Glutamatergic neuron (in vitro differentiated cells): ENCODE results near the gene CASQ2. TPM values are rescaled to one million over a fixed set of nuclear protein-coding genes. Genes with fewer than 3 reads are reported as not detected.

Experiments
- DNase-seq: peaks from one replicate; pipeline ENCODE4 v3.0.0; 2022
- H3K27ac Mint-ChIP-seq: one replicate; pipeline ENCODE4 v1.8.0; 2020; ENCODE audit warnings: mild to moderate bottlenecking, mixed read lengths, inconsistent platforms; ENCODE audit not compliant: unreplicated experiment
- H3K27me3 Mint-ChIP-seq: one replicate; pipeline ENCODE4 v1.8.0; 2020; ENCODE audit warnings: mild to moderate bottlenecking, moderate library complexity, mixed read lengths, inconsistent platforms; ENCODE audit not compliant: unreplicated experiment
- H3K36me3 Mint-ChIP-seq: one replicate; pipeline ENCODE4 v1.8.0; 2020; ENCODE audit warnings: mild to moderate bottlenecking, mixed read lengths, inconsistent platforms; ENCODE audit not compliant: unreplicated experiment
- H3K4me1 Mint-ChIP-seq: one replicate; pipeline ENCODE4 v1.8.0; 2020; ENCODE audit warnings: mild to moderate bottlenecking, low read depth, mixed read lengths, inconsistent platforms; ENCODE audit not compliant: unreplicated experiment
- H3K4me3 Mint-ChIP-seq: one replicate; pipeline ENCODE4 v1.8.0; 2020; ENCODE audit warnings: mild to moderate bottlenecking, mixed read lengths, inconsistent platforms; ENCODE audit not compliant: unreplicated experiment
- H3K9me3 Mint-ChIP-seq: one replicate; pipeline ENCODE4 v1.8.0; 2020; ENCODE audit warnings: mild to moderate bottlenecking, moderate library complexity, mixed read lengths, inconsistent platforms; ENCODE audit not compliant: unreplicated experiment
- long read RNA-seq: library from polyadenylated mRNA; unstranded; transcript quantifications from one replicate; pipeline ENCODE4 v2.0.0, GENCODE V29; 2020; ENCODE audit not compliant: unreplicated experiment
- total RNA-seq: library from RNA; stranded (reverse); fragmentation: NEBNext Ultra II Directional; extraction: Animal tissue kit (Norgen Biotek cat#: 25700); gene quantifications from one replicate; pipeline ENCODE4 v1.2.1, GENCODE V29; 2021; ENCODE audit not compliant: unreplicated experiment
- TF ChIP-seq, protein P1 (sequence below): fragments of 200-600 bp; sonication (generic); IDR thresholded peaks from one replicate; pipeline ENCODE4 v1.5.0; 2021; ENCODE audit not compliant: partially characterized antibody, unreplicated experiment

Gene CASQ2
- not detected for total RNA-seq
- long read RNA-seq = 0 reads

DNA sequence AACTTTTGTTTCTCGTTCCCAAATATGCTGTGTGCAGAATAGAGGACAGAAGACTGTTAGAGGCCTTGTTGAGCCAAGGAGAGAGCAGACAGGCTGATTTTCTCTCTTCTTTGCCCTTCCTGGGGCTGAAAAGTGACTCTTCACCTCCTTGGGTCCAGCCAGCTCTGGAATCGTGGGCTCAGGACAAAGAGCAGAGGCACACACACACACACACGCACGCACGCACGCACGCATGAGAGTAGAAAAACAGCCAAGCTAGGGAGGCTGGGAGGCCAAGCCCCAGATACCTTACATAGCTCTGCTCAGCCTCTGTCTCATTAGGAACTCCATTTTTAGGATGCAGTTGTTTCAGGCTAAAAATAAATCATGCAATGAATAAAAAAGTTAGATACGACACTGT, at the start of gene CASQ2:
TSS of gene CASQ2 (minus strand) at position 166 of the 400 bp plus-strand sequence. CDS start 173 bp downstream, outside the sequence.
- Mint-ChIP-seq H3K4me3 (no peak within 1 kb of the TSS), H3K9me3 (peaks cover 1% of the 10 kb centered on the region), H3K4me1 (peaks cover 24% of the 10 kb centered on the region), H3K36me3 (no peaks in the 10 kb centered on the region), H3K27me3 (peaks cover 5% of the 10 kb centered on the region), H3K27ac (peak within 1 kb of the TSS; percentile 4)
- TF ChIP-seq, protein P1, sequence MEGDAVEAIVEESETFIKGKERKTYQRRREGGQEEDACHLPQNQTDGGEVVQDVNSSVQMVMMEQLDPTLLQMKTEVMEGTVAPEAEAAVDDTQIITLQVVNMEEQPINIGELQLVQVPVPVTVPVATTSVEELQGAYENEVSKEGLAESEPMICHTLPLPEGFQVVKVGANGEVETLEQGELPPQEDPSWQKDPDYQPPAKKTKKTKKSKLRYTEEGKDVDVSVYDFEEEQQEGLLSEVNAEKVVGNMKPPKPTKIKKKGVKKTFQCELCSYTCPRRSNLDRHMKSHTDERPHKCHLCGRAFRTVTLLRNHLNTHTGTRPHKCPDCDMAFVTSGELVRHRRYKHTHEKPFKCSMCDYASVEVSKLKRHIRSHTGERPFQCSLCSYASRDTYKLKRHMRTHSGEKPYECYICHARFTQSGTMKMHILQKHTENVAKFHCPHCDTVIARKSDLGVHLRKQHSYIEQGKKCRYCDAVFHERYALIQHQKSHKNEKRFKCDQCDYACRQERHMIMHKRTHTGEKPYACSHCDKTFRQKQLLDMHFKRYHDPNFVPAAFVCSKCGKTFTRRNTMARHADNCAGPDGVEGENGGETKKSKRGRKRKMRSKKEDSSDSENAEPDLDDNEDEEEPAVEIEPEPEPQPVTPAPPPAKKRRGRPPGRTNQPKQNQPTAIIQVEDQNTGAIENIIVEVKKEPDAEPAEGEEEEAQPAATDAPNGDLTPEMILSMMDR = no peak
- no peak for DNase-seq

DNA sequence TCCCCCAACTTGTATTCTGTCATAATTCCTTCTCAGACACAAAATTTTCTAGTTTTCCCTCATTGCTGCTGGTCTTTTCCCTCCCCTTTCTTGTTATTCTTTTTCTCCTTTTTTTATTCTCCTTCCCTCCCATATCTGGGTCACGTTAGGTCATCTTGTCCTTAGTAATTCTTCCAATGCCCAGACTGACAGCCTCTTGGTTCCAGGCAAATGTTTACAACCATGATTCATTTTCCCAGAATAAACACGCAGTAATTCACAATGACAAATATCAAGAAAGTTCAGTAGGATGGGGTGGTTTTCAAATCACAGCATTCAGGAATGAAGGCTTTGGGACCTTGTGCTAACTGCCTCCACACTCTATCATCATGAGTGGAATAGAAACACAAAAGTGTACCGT, 47.2 kb upstream of the CASQ2 start:
- Mint-ChIP-seq H3K4me3 (no peak overlapping the region), H3K36me3 (no peaks in the 10 kb centered on the region), H3K27me3 (peaks cover 6% of the 10 kb centered on the region)

DNA sequence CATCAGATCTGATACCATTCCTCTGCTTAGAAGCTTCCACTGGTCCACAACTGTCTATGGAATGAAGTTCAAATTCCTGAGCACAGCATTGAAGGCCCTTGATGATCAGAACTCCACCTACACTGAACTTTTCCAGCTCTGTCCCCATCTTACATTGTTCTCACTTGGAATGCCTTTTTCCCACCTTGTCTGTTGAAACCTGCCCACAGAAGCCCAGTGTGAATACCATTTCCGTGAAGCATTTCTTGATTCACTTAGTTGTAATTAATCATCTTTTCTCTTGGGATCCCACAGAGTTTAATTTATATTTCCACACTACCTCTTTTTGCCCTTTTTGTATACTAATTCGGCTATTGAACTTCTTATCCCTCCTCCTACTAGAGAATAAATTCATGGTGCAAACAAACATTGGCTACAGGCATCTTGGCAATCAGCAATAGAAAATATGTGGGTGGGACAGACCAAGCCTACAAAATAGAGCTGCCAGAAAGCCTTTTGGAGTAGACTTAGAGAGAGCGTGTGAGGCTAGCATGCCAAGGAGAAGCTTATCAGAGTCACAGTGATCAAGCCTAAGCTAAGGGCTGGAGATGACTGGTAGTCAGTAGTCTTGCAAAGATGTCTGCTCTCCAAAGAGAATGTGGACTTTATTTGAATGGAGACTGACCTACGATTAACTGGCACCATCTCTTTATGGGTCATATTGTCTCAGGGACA, 46.3 kb upstream of the CASQ2 start:
- Mint-ChIP-seq H3K27ac (no peak overlapping the region), H3K36me3 (no peaks in the 10 kb centered on the region), H3K9me3 (peaks cover 4% of the 10 kb centered on the region), H3K4me1 (peaks cover 18% of the 10 kb centered on the region), H3K27me3 (peaks cover 8% of the 10 kb centered on the region), H3K4me3 (no peak overlapping the region)
- TF ChIP-seq, protein P1 = no peak
- no peak for DNase-seq

More for the DNA sequence above, 47.2 kb upstream of the CASQ2 start:
- no peak for DNase-seq
- Mint-ChIP-seq H3K9me3 (peaks cover 4% of the 10 kb centered on the region), H3K27ac (no peak overlapping the region), H3K4me1 (peaks cover 10% of the 10 kb centered on the region)
- TF ChIP-seq, protein P1 = no peak

- Mint-ChIP-seq H3K36me3 (no peaks in the 10 kb centered on the region), H3K4me1 (peaks cover 20% of the 10 kb centered on the region), H3K27ac (no peak overlapping the region), H3K27me3 (peaks cover 8% of the 10 kb centered on the region), H3K9me3 (peaks cover 4% of the 10 kb centered on the region), H3K4me3 (no peak overlapping the region)
- TF ChIP-seq, protein P1 = no peak
- DNase-seq = no peak
Observed at GRCh38 chr1:115813727-115814126, 45.2 kb upstream of the CASQ2 start.

DNA sequence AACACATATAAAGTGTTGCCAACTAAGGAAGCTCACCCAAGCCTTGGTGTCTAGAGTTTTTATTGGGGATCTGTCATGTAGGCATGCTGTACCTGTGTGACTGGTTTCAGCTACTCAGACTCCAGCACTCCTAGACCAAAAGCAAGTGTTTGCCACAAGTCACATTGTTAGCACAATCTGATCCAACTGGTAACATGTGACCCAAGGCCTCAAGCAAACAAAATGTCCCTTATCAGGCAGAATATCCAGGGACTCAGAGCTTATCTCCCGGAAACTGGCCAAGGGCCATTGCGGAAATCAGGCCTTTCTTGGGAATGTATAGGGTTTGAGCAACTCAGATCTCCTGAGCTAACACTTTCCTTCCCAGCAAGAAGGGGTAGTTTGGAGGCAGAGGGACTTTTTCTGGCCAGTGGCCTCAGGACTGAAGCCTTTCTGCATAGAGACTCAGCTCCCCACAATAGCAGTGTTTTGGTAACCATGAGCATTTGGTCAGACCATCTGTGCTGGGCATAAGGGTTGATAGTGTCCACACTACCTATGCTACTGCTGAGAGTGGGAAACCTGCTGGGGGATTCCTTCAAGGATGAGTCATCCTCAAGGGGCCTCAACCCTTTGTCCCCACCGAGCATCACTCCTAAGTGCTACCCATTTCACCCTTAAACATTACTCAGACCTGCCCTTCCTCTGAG, 42.8 kb upstream of the CASQ2 start:
- Mint-ChIP-seq H3K9me3 (peaks cover 4% of the 10 kb centered on the region), H3K27me3 (peaks cover 8% of the 10 kb centered on the region), H3K4me3 (no peak overlapping the region), H3K27ac (peak overlapping the region; percentile 85), H3K4me1 (peaks cover 35% of the 10 kb centered on the region), H3K36me3 (no peaks in the 10 kb centered on the region)
- TF ChIP-seq, protein P1 = no peak
- DNase-seq = no peak
